Omental fat pad (tissue), 4 donors: Measurements from ENCODE around the gene PLD6. TPM values are rescaled to one million over a fixed set of nuclear protein-coding genes. Genes with fewer than 3 reads are reported as not detected.
A peak's percentile ranks its signal among the peaks of the same experiment; 100 is the strongest.

Source experiments
- ATAC-seq: fragments of 150-250 bp; one replicate; pipeline ENCODE4 v1.9.1; 2016; ENCODE audit warnings: mild to moderate bottlenecking, moderate library complexity; ENCODE audit not compliant: low FRiP score
- DNase-seq: peaks from one replicate; pipeline ENCODE4 v3.0.0-alpha.2; 2019; ENCODE audit warnings: low spot score
- total RNA-seq, 4 donors: library from RNA; depleted of rRNA; stranded (reverse); fragments of >200 nt; gene quantifications; one replicate each; pipeline ENCODE4 v1.1.0, GENCODE V29; 2016
- TF ChIP-seq, protein P1 (sequence below), 3 donors: fragments of 450-650 bp; IDR thresholded peaks; one replicate each; pipeline ENCODE4 v1.5.1; 2016 to 2017; ENCODE audit warnings: antibody characterized with exemption in 3 of 3, mild to moderate bottlenecking in 3 of 3, moderate library complexity in 2 of 3

Gene PLD6
- total RNA-seq, 4 donors from 2014 or later = 1.9 to 14.1 (median 6.5) TPM

DNA sequence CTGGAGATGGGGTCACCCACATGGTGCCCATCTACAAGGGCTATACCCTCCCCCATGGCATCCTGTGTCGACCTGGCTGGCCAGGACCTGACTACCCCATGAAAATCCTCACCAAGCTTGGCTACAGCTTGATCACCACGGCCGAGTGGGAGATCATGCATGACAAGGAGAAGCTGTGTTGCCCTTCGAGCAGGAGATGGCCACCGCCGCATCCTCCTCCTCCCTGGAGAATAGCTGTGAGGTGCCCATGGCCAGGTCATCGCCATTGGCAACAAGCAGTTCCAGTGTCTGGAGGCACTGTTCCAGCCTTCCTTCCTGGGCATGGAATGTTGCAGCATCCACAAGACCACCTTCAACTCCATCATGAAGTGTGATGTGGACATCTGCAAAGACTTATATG, 36.1 kb upstream of the PLD6 start:
- ATAC-seq (no peak), DNase-seq (no peak)
- TF ChIP-seq, protein P1, sequence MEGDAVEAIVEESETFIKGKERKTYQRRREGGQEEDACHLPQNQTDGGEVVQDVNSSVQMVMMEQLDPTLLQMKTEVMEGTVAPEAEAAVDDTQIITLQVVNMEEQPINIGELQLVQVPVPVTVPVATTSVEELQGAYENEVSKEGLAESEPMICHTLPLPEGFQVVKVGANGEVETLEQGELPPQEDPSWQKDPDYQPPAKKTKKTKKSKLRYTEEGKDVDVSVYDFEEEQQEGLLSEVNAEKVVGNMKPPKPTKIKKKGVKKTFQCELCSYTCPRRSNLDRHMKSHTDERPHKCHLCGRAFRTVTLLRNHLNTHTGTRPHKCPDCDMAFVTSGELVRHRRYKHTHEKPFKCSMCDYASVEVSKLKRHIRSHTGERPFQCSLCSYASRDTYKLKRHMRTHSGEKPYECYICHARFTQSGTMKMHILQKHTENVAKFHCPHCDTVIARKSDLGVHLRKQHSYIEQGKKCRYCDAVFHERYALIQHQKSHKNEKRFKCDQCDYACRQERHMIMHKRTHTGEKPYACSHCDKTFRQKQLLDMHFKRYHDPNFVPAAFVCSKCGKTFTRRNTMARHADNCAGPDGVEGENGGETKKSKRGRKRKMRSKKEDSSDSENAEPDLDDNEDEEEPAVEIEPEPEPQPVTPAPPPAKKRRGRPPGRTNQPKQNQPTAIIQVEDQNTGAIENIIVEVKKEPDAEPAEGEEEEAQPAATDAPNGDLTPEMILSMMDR (IDR thresholded peaks at IDR 0.05) = no peak

DNA sequence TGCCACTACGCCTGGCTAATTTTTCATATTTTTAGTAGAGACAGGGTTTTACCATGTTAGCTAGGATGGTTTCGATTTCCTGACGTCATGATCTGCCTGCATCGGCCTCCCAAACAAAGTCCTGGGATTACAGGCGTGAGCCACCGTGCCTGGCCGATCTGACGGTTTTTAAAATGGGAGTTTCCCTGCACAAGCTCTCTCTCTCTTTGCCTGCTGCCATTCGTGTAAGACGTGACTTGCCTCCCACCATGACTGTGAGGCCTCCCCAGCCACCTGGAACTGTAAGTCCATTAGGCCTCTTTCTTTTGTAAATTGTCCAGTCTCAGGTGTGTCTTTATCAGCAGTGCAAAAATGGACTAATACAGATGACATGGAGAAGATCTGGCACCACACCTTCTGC, 35.5 kb upstream of the PLD6 start:
- no peak for DNase-seq
- TF ChIP-seq, protein P1 (IDR thresholded peaks at IDR 0.05) = no peak
- no peak for ATAC-seq

GRCh38 chr17:17239832-17240231, 33.7 kb upstream of the PLD6 start:
- DNase-seq (no peak), ATAC-seq (no peak)
- TF ChIP-seq, protein P1 (IDR thresholded peaks at IDR 0.05) = no peak

GRCh38 chr17:17237026-17237799, 31.1 kb upstream of the PLD6 start, which contains the start of gene FLCN:
Gene FLCN (minus strand): TSS chr17:17237168. CDS start chr17:17228137, 9,031 bp downstream.
- peak; percentile 92 for DNase-seq
- TF ChIP-seq, protein P1 (IDR thresholded peaks at IDR 0.05) = no peak
- ATAC-seq = peak; percentile 96

- DNase-seq (no peak), ATAC-seq (peak; percentile 15)
These were observed 30.3 kb upstream of the PLD6 start for GRCh38 chr17:17236295-17237025.

DNA sequence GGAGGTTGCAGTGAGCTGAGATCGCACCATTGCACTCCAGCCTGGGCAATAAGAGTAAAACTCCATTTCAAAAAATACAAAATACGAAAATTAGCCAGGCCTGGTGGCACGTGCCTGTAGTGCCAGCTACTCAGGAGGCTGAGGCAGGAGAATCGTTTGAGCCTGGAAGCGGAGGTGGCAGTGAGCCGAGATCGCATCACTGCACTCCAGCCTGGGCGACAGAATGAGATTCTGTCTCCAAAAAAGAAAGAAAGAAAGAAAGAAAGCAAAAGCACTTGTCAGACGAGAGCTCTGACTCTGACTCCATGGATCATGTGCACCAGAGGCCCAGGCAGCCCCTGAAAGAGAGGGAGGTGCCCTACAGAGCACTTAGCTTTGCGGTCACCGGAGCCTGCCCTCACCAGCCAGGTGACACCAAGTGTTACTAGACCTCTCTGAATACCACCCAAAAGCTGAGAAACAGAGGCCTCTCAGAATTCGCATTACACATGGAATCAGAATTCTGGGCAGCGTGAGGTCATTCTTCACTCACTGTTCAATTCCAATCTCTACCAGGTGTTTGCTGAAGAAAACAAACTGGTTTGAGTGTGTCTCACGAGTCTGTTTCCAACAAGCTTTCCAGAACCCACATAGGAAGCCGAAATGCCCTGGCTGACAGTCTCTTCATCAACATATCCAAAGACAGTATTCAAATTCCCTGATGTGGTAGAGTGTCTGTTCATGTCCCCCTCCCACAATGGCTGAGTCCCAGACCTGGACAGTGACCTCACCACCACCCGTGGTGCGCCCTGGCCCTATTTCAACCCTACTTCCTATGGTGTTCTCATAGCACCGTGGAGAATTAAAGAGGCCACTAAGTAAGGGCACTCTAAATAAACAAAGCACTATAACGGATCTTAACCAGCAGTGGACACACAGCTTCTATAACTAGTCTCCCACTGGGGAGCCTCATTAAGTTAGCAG, 29.4 kb upstream of the PLD6 start:
- DNase-seq (no peak), ATAC-seq (no peak)
- TF ChIP-seq, protein P1 (IDR thresholded peaks at IDR 0.05) = no peak

More at GRCh38 chr17:17236295-17237025, 30.3 kb upstream of the PLD6 start:
- TF ChIP-seq, protein P1 (IDR thresholded peaks at IDR 0.05) = no peak
